GM12878 (cell line): ENCODE results near the gene CASP10. TPM values are rescaled to one million over a fixed set of nuclear protein-coding genes. Genes with fewer than 3 reads are reported as not detected.

ENCODE experiments used
- ATAC-seq: fragments of 200-7000 bp; cut with Tn5 transposase; 3 replicates; pipeline ENCODE4 v1.9.1; 2020; ENCODE audit warnings: mild to moderate bottlenecking, moderate library complexity
- BruUV-seq: library from RNA; stranded (reverse); fragments of 400-500 nt; replicated peaks from 2 replicates; lab custom pipeline; 2021; lab: Mats Ljungman, UMichigan
- CTCF ChIA-PET: fragments of 300-600 bp; sonication (Branson Sonifier 250); formaldehyde crosslinking; extraction: SDS; loops from one replicate; lab custom pipeline; 2021; ENCODE audit warnings: inconsistent platforms; lab: Yijun Ruan, JAX
- POLR2A ChIA-PET: fragments of 350-600 bp; formaldehyde crosslinking; extraction: SDS; loops from one replicate; lab custom pipeline; 2021; ENCODE audit warnings: inconsistent platforms; lab: Charles Lee
- RAD21 ChIA-PET: fragments of 300-600 bp; sonication (Branson Sonifier 250); formaldehyde crosslinking; loops from one replicate; lab custom pipeline; 2023; ENCODE audit warnings: antibody characterized with exemption; ENCODE audit not compliant: unreplicated experiment; lab: Charles Lee
- SMC1A ChIA-PET: fragments of 300-600 bp; sonication (Branson Sonifier 250); formaldehyde crosslinking; loops from one replicate; lab custom pipeline; 2023; ENCODE audit not compliant: unreplicated experiment, uncharacterized antibody; lab: Charles Lee
- DNase-seq: peaks from one replicate; pipeline ENCODE4 v3.0.0-alpha.2; 2011; ENCODE audit warnings: low read depth, low spot score
- FAIRE-seq: peaks from 3 replicates; lab custom pipeline; 2011; peaks lifted over from hg19 to GRCh38; lab: Jason Lieb, UNC
- H2AFZ ChIP-seq: 2 replicates; pipeline ENCODE4 v1.6.0; 2011; ENCODE audit warnings: low read depth, low read length, control low read depth; ENCODE audit not compliant: control insufficient read depth
- H3K27ac ChIP-seq: 2 replicates; pipeline ENCODE4 v1.5.1; 2011; ENCODE audit warnings: control low read depth; ENCODE audit not compliant: control insufficient read depth, insufficient read depth
- H3K27me3 ChIP-seq, 2 experiments: replicated peaks in 1 of 2; 2 replicates each; pipeline versions ENCODE4 v1.6.0 to v1.6.1; 2011; ENCODE audit warnings: low read length in 1 of 2; ENCODE audit not compliant: control insufficient read depth in 2 of 2, insufficient read depth in 2 of 2
- H3K36me3 ChIP-seq, 2 experiments: 2 replicates each; pipeline ENCODE4 v1.5.1; 2011; ENCODE audit warnings: low read length in 1 of 2; ENCODE audit not compliant: control insufficient read depth in 2 of 2, insufficient read depth in 2 of 2
- H3K4me1 ChIP-seq: 2 replicates; pipeline ENCODE4 v1.6.1; 2011; ENCODE audit warnings: mild to moderate bottlenecking, low read length, moderate library complexity, mixed read lengths; ENCODE audit not compliant: control insufficient read depth, insufficient read depth
- H3K4me2 ChIP-seq: 2 replicates; pipeline ENCODE4 v1.6.0; 2011; ENCODE audit warnings: control low read depth; ENCODE audit not compliant: control insufficient read depth, insufficient read depth
- H3K4me3 ChIP-seq: fragments of 200-600 bp; sonication (generic); 2 replicates; pipeline ENCODE4 v1.5.1; 2016
- H3K79me2 ChIP-seq: 2 replicates; pipeline ENCODE4 v1.6.0; 2011; ENCODE audit warnings: low read length; ENCODE audit not compliant: control insufficient read depth, insufficient read depth
- H3K9ac ChIP-seq: 2 replicates; pipeline ENCODE4 v1.8.0; 2011; ENCODE audit warnings: low read length, control low read depth, mixed read lengths; ENCODE audit not compliant: control insufficient read depth, insufficient read depth
- H3K9me3 ChIP-seq: replicated peaks from 3 replicates; pipeline ENCODE4 v1.5.1; 2011; ENCODE audit warnings: mild to moderate bottlenecking, low read length; ENCODE audit not compliant: control insufficient read depth, insufficient read depth
- H4K20me1 ChIP-seq: 2 replicates; pipeline ENCODE4 v1.6.0; 2011; ENCODE audit not compliant: control insufficient read depth, insufficient read depth
- CTCF ChIP-seq, 3 experiments: IDR thresholded peaks in 2 of 3; conservative IDR thresholded peaks in 1 of 3; 2 replicates each; pipeline ENCODE4 v1.5.1; 2011; ENCODE audit warnings: low read depth in 3 of 3, low read length in 3 of 3, mild to moderate bottlenecking in 3 of 3, control low read depth in 2 of 3, moderate library complexity in 2 of 3, inconsistent platforms in 1 of 3, mixed read lengths in 1 of 3; ENCODE audit not compliant: control insufficient read depth in 2 of 3, insufficient read depth in 1 of 3; ENCODE audit errors: extremely low read depth in 1 of 3
- GABPA ChIP-seq: IDR thresholded peaks from 2 replicates; pipeline ENCODE4 v1.6.1; 2014; ENCODE audit warnings: antibody characterized with exemption, low read depth, mild to moderate bottlenecking, inconsistent platforms
- LARP7 ChIP-seq: fragments of 450-650 bp; IDR thresholded peaks from 2 replicates; pipeline ENCODE4 v1.6.1; 2017; ENCODE audit warnings: mild to moderate bottlenecking
- MYB ChIP-seq: fragments of 150-350 bp; IDR thresholded peaks from 2 replicates; pipeline ENCODE4 v1.6.1; 2014; ENCODE audit warnings: mild to moderate bottlenecking, low read depth, low read length, borderline replicate concordance
- NFIC ChIP-seq: IDR thresholded peaks from 2 replicates; pipeline ENCODE4 v1.6.1; 2012; ENCODE audit warnings: low read depth, mild to moderate bottlenecking, inconsistent platforms, low read length, moderate library complexity
- POLR2AphosphoS5 ChIP-seq: IDR thresholded peaks from 2 replicates; pipeline ENCODE4 v1.6.1; 2011; ENCODE audit warnings: mild to moderate bottlenecking, low read length, inconsistent platforms
- ZBED1 ChIP-seq: IDR thresholded peaks from 2 replicates; pipeline ENCODE4 v1.6.1; 2016; ENCODE audit warnings: borderline replicate concordance
- WGBS: methylation state at CpG from one replicate; pipeline ENCODE4 v1.1.6; 2016; ENCODE audit warnings: low lambda C conversion rate; ENCODE audit not compliant: insufficient replicate concordance, insufficient coverage; ENCODE audit errors: missing lambda C conversion rate; 5-methylcytosine and 5-hydroxymethylcytosine counted together
- in situ Hi-C: fragments of 300-500 bp; cut with MboI; formaldehyde crosslinking; loops from 9 replicates; pipeline ENCODE4 v1.14.3; 2018; ENCODE audit warnings: mixed read lengths
- intact Hi-C: fragments of 100-400 bp; cut with micrococcal nuclease; formaldehyde crosslinking; loops from one replicate; pipeline ENCODE4 v1.14.2; 2022; ENCODE audit not compliant: unreplicated experiment
- polyA plus RNA-seq, 11 experiments: library from polyadenylated mRNA; depleted of rRNA in 4 of 11; unstranded in 6 of 11; stranded (reverse) in 5 of 11; fragments of >200 nt; fragmentation: Nextera tagmentation in 4 of 11; fragmentation: Illumina TruSeq in 1 of 11; extraction: Ambion mirVana in 4 of 11; extraction: Trizol in 1 of 11; gene quantifications; 1 replicate in 1 of 11; 2 replicates in 10 of 11; pipeline versions ENCODE4 v1.2.1 to v1.2.3, GENCODE V29; 2011 to 2016; ENCODE audit warnings: inconsistent platforms in 2 of 11, missing spikeins in 2 of 11, low read depth in 1 of 11
- total RNA-seq, 4 experiments: library from RNA; depleted of rRNA in 3 of 4; stranded (reverse); fragments of >200 nt in 3 of 4; fragmentation: Illumina TruSeq in 1 of 4; extraction: Trizol in 1 of 4; gene quantifications; 2 replicates each; pipeline versions ENCODE4 v1.2.1 to v1.2.3, GENCODE V29; 2013 to 2021

Gene CASP10
- total and polyA plus RNA-seq, 10 of the 15 experiments (the other 5 are each of a cell fraction or from before 2014, with no cell fraction given) = 7.2 to 14.1 (median 10.8) TPM

GRCh38 chr2:201269764-201270163 lies 86.8 kb downstream of the CASP10 start:
- ChIA-PET CTCF (interaction anchor here (0.8 to 1.1 kb wide), 3 partner anchors 60 to 95 kb away, joined by 3 read pairs; no protein-coding TSS in a partner anchor), SMC1A (interaction anchor here (0.6 to 1.7 kb wide), 5 partner anchors 9 to 33 kb away, joined by 3 to 5 read pairs (median 4); no protein-coding TSS in a partner anchor), POLR2A (no interaction called here), RAD21 (interaction anchor here (0.7 kb wide), 1 partner anchor 10 kb away, joined by 3 read pairs; no protein-coding TSS in a partner anchor)
- Histone ChIP-seq H3K27ac (no peak overlapping the region), H3K36me3 (peaks cover 2 to 15% of the 10 kb centered on the region in 2 experiments), H3K4me3 (no peak overlapping the region), H3K4me2 (no peak overlapping the region), H3K79me2 (no peaks in the 10 kb centered on the region), H4K20me1 (no peaks in the 10 kb centered on the region), H3K9me3 (no peaks in the 10 kb centered on the region), H3K9ac (no peak overlapping the region), H3K27me3 (no peaks in the 10 kb centered on the region), H2AFZ (no peak overlapping the region), H3K4me1 (no peaks in the 10 kb centered on the region)
- 64% methylated on average over 2 of the region's 2 CpGs for WGBS
- no TSS peak for BruUV-seq
- FAIRE-seq = no peak
- TF ChIP-seq NFIC (no peak), ZBED1 (no peak)
- intact Hi-C loops = loop anchor here (10.0 kb wide), 1 partner anchor 375 kb away; the partner anchor contains the start of gene TMEM237
- no peak for DNase-seq
- no peak for ATAC-seq
- in situ Hi-C loops = no loop called here

DNA sequence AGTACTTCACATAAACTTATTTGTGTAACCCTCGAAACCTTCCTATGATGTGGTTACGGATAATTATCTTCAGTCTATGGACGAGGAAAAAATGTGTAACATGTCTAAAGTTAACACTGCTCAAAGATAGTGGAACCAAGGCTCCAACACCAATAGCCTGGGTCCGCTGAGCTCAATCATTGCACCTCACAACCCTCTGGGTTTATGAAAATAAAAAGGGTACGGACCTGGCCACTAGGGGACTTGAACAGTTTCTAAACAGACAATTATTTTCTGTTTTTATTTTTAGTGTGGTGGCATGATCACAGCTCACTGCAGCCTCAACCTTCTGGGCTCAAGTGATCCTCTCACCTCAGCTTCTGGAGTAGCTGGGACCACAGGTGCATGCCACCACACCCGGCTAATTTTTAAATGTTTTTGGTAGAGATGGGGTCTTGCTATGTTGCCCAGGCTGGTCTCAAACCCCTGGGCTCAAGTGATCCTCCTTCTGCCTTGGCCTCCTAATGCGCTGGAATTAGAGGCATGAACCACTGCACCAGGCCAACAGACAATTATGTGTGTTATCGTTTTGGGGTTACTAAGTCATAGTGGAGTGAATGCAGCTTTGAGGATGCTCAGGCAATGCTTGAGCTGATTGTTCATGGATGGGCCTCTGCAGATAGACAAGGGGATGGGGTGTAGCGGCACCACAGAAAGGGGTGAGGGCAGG lies 87.5 kb downstream of the CASP10 start:
- no peak overlapping the region for H3K9ac ChIP-seq
- no peaks in the 10 kb centered on the region for H3K9me3 ChIP-seq
- FAIRE-seq = no peak
- intact Hi-C loops (no loop called here), in situ Hi-C loops (no loop called here)
- ChIA-PET CTCF (interaction anchor here (1.1 kb wide), 2 partner anchors 60 to 94 kb away, joined by 3 read pairs; no protein-coding TSS in a partner anchor), SMC1A (interaction anchor here (1.1 to 1.7 kb wide), 4 partner anchors 9 to 34 kb away, joined by 3 to 5 read pairs (median 4); no protein-coding TSS in a partner anchor), POLR2A (no interaction called here), RAD21 (interaction anchor here (0.7 kb wide), 1 partner anchor 9 kb away, joined by 3 read pairs; no protein-coding TSS in a partner anchor)
- no peak overlapping the region for H3K27ac ChIP-seq
- no peaks in the 10 kb centered on the region for H3K79me2 ChIP-seq
- ATAC-seq = peak; percentile 23; the same call in 2 of the 3 replicates
- H3K27me3 ChIP-seq = no peaks in the 10 kb centered on the region
- H3K4me3 ChIP-seq = no peak overlapping the region
- no peak overlapping the region for H2AFZ ChIP-seq
- no TSS peak for BruUV-seq
- H4K20me1 ChIP-seq = no peaks in the 10 kb centered on the region
- TF ChIP-seq MYB = no peak
- TF ChIP-seq CTCF (IDR thresholded peaks at IDR 0.05 in 2 of 3, conservative IDR thresholded peaks at IDR 0.05 in 1 of 3; ENCODE audit: control insufficient read depth in 2 of 3, extremely low read depth in 1 of 3, insufficient read depth in 1 of 3, low read depth in 3 of 3, low read length in 3 of 3) = 0 out of 6 replicates have a peak, but pooled peaks of 1 of the 3 experiments have one; percentile 7
- TF ChIP-seq POLR2AphosphoS5 = no peak
- no peak for TF ChIP-seq LARP7
- TF ChIP-seq GABPA = no peak
- no peak overlapping the region for H3K4me2 ChIP-seq
- peaks cover 2 to 15% of the 10 kb centered on the region in 2 experiments for H3K36me3 ChIP-seq
- DNase-seq = no peak
- no peaks in the 10 kb centered on the region for H3K4me1 ChIP-seq
- 81% methylated on average over 9 of the region's 9 CpGs for WGBS
